ENCODE measurements around the gene BRINP3.

The BRINP3 gene

GRCh38 chr1:190183588-190183987 lies 294.1 kb downstream of the BRINP3 start:
- no peaks in the 10 kb centered on the region for H3K27me3 ChIP-seq (replicated peaks)
- H3K4me3 ChIP-seq (ENCODE audit: low read depth, low read length): no peak overlapping the region
- H3K27ac ChIP-seq: no peak overlapping the region
- no peak for DNase-seq
- in situ Hi-C loops (cut with HindIII; ENCODE audit: low pct_ligation_motif_present, low sequenced_read_pairs): no loop called here
- H3K36me3 ChIP-seq (replicated peaks): no peaks in the 10 kb centered on the region
- TF ChIP-seq CTCF (IDR thresholded peaks at IDR 0.05; ENCODE audit: low read depth, low read length, missing control alignments): no peak

GRCh38 chr1:190179817-190180216 lies 297.8 kb downstream of the BRINP3 start:
- no peaks in the 10 kb centered on the region for H3K36me3 ChIP-seq (replicated peaks)
- no peak overlapping the region for H3K4me3 ChIP-seq (ENCODE audit: low read depth, low read length)
- H3K27ac ChIP-seq: no peak overlapping the region
- in situ Hi-C loops (cut with HindIII; ENCODE audit: low pct_ligation_motif_present, low sequenced_read_pairs): no loop called here
- no peak for TF ChIP-seq CTCF (IDR thresholded peaks at IDR 0.05; ENCODE audit: low read depth, low read length, missing control alignments)
- no peaks in the 10 kb centered on the region for H3K27me3 ChIP-seq (replicated peaks)
- no peak for DNase-seq

GRCh38 chr1:190178827-190179226 lies 298.8 kb downstream of the BRINP3 start:
- no peaks in the 10 kb centered on the region for H3K36me3 ChIP-seq (replicated peaks)
- no peak overlapping the region for H3K4me3 ChIP-seq (ENCODE audit: low read depth, low read length)
- in situ Hi-C loops (cut with HindIII; ENCODE audit: low pct_ligation_motif_present, low sequenced_read_pairs): no loop called here
- DNase-seq: no peak
- no peak overlapping the region for H3K27ac ChIP-seq
- no peak for TF ChIP-seq CTCF (IDR thresholded peaks at IDR 0.05; ENCODE audit: low read depth, low read length, missing control alignments)
- H3K27me3 ChIP-seq (replicated peaks): no peaks in the 10 kb centered on the region

GRCh38 chr1:190177555-190177954 lies 300.1 kb downstream of the BRINP3 start:
- Histone ChIP-seq H3K4me3 (ENCODE audit: low read depth, low read length) (no peak overlapping the region), H3K27me3 (replicated peaks) (no peaks in the 10 kb centered on the region), H3K27ac (no peak overlapping the region), H3K36me3 (replicated peaks) (no peaks in the 10 kb centered on the region)
- no peak for TF ChIP-seq CTCF (IDR thresholded peaks at IDR 0.05; ENCODE audit: low read depth, low read length, missing control alignments)
- in situ Hi-C loops (cut with HindIII; ENCODE audit: low pct_ligation_motif_present, low sequenced_read_pairs): no loop called here
- no peak for DNase-seq

GRCh38 chr1:190176776-190177175 lies 300.9 kb downstream of the BRINP3 start:
- Histone ChIP-seq H3K36me3 (replicated peaks) (no peaks in the 10 kb centered on the region), H3K4me3 (ENCODE audit: low read depth, low read length) (no peak overlapping the region), H3K27ac (no peak overlapping the region), H3K27me3 (replicated peaks) (no peaks in the 10 kb centered on the region)
- no peak for DNase-seq
- no peak for TF ChIP-seq CTCF (IDR thresholded peaks at IDR 0.05; ENCODE audit: low read depth, low read length, missing control alignments)
- in situ Hi-C loops (cut with HindIII; ENCODE audit: low pct_ligation_motif_present, low sequenced_read_pairs): no loop called here

- no peak overlapping the region for H3K27ac ChIP-seq
- H3K36me3 ChIP-seq (replicated peaks): no peaks in the 10 kb centered on the region
- in situ Hi-C loops (cut with HindIII; ENCODE audit: low pct_ligation_motif_present, low sequenced_read_pairs): no loop called here
- DNase-seq: no peak
- no peaks in the 10 kb centered on the region for H3K27me3 ChIP-seq (replicated peaks)
- H3K4me3 ChIP-seq (ENCODE audit: low read depth, low read length): no peak overlapping the region
- TF ChIP-seq CTCF (IDR thresholded peaks at IDR 0.05; ENCODE audit: low read depth, low read length, missing control alignments): no peak
Measured at GRCh38 chr1:190175320-190175719, 302.3 kb downstream of the BRINP3 start.

All from brain microvascular endothelial cell (primary cell).